Right cardiac atrium (tissue), 5 donors: ENCODE results near the gene SELENOM. TPM values are rescaled to one million over a fixed set of nuclear protein-coding genes. Genes with fewer than 3 reads are reported as not detected.

Experiments used
- ATAC-seq, 2 donors: fragments of 200-7000 bp; cut with Tn5 transposase; one replicate each; pipeline versions ENCODE4 v1.8.0 to v1.9.1; 2020; ENCODE audit warnings: moderate library complexity in 2 of 2, mild to moderate bottlenecking in 1 of 2
- DNase-seq, 3 donors: peaks; one replicate each; pipeline ENCODE4 v3.0.0-alpha.2; 2020
- H3K27ac ChIP-seq: one replicate; pipeline ENCODE4 v1.5.1; 2013; ENCODE audit warnings: mild to moderate bottlenecking, low read length, control low read depth, moderate library complexity
- H3K27me3 ChIP-seq: one replicate; pipeline ENCODE4 v1.6.1; 2013; ENCODE audit not compliant: control insufficient read depth, insufficient read depth
- H3K4me1 ChIP-seq: one replicate; pipeline ENCODE4 v1.6.1; 2013; ENCODE audit warnings: low read length; ENCODE audit not compliant: control insufficient read depth, insufficient read depth
- H3K4me3 ChIP-seq: one replicate; pipeline ENCODE4 v1.5.1; 2013; ENCODE audit warnings: low read length, control low read depth
- H3K9me3 ChIP-seq: one replicate; pipeline ENCODE4 v1.6.1; 2013; ENCODE audit warnings: low read length; ENCODE audit not compliant: control insufficient read depth
- WGBS: extraction: QIAGEN DNeasy Blood & Tissue Kit; methylation state at CpG from one replicate; pipeline ENCODE4 v1.1.7; 2013; 5-methylcytosine and 5-hydroxymethylcytosine counted together
- intact Hi-C, 4 donors: fragments of 100-400 bp; cut with DNase I; formaldehyde crosslinking; loops; one replicate each; pipeline versions ENCODE4 v1.11.0 to v1.14.0; 2022 to 2023
- polyA plus RNA-seq: library from polyadenylated mRNA; stranded (reverse); fragments of 200-250 nt; gene quantifications from one replicate; pipeline ENCODE4 v1.2.3, GENCODE V29; 2013
- total RNA-seq, 4 donors: library from RNA; stranded (reverse); fragmentation: NEBNext Ultra II Directional; extraction: Animal tissue kit (Norgen Biotek cat#: 25700); gene quantifications; one replicate each; pipeline ENCODE4 v1.2.1, GENCODE V29; 2021
- donor health status: healthy with polysubstance abuse.
- donor health status: DM: no; HTN: yes; CAD: no.
- donor health status: DM: no; HTN: no; CAD: no.
- donor health status: DM: no; HTN: yes; CAD: no; lungs with severe emphysema.
- donor health status: DM: yes; HTN: yes; CAD: no.

The SELENOM gene
- total and polyA plus RNA-seq, 5 donors, result 167 to 219 (median 179) TPM

DNA sequence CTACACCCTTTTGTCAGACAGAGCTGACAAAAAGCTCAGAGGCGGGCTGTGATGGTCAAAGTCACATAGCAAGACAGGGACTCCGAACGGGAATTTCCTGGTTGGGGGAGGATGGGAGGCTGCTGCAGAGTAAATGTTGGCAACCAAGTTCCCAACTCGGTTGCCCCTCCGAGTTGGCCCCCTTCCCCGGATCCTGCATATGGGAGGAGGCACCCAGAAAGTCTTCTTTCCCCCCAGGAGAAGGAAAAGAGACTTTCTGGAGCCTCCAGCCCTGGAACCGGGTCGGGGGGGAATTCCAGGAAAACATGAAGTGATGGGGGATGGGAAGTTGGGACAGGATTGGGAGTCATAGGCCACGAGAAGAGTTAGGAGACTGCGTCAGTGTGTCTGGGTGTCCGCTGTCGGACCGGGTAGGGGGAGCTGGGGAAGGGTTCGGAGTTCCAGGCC lies 614 bp downstream of the SELENOM start:
- Histone ChIP-seq H3K4me3 (peak overlapping the region; percentile 52), H3K4me1 (peaks cover 3% of the 10 kb centered on the region), H3K9me3 (no peaks in the 10 kb centered on the region), H3K27me3 (no peaks in the 10 kb centered on the region), H3K27ac (peak overlapping the region; percentile 77)
- ATAC-seq, result peak; percentile 19 to 34
- intact Hi-C loops, result loop anchor here in 1 of 4 donors (5.0 kb wide), 1 partner anchor 41 kb away; no protein-coding TSS in a partner anchor
- DNase-seq, result peak in 2 of 3 donors; percentile 41 to 72
- 31% methylated on average over 14 of the region's 14 CpGs for WGBS

DNA sequence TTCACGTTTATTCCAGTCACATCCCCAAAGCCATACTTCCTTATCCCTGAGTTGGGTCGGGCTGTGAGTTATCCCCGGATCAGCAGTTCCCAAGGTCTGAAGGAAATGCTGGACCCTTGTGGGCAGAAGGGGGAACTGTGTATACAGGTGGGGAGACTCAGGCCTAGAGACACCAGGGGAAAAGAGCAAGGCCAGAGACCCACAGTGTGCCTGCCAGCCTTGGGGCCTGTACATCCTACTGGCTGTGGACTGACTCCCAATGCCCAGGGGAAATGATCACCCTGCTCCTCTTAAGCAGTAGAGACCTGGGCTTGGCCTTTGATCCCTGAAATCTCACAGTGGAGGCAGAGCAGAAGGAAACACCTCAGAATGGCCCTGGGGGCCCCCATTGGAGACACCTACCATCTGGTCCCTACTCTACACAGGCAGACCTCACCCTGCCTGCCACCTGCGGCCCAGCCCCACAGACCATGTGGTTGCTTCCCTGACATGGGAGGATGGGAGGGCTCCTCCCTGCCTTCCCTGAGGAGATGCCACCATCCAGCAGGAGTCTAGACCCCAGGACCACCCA lies 1.3 kb downstream of the SELENOM start:
- intact Hi-C loops, result loop anchor here in 1 of 4 donors (5.0 kb wide), 1 partner anchor 41 kb away; no protein-coding TSS in a partner anchor
- H3K27me3 ChIP-seq, result no peaks in the 10 kb centered on the region
- DNase-seq (peak in 1 of 3 donors; percentile 55), ATAC-seq (no peak)
- peaks cover 3% of the 10 kb centered on the region for H3K4me1 ChIP-seq
- peak overlapping the region; percentile 77 for H3K27ac ChIP-seq
- H3K4me3 ChIP-seq, result peak overlapping the region; percentile 52
- H3K9me3 ChIP-seq, result no peaks in the 10 kb centered on the region
- WGBS, result 48% methylated on average over 4 of the region's 4 CpGs

- H3K27me3 ChIP-seq, result no peaks in the 10 kb centered on the region
- 79% methylated on average over 11 of the region's 11 CpGs for WGBS
- no peak overlapping the region for H3K27ac ChIP-seq
- ATAC-seq, result no peak
- intact Hi-C loops, result loop anchor here in 1 of 4 donors (5.0 kb wide), 1 partner anchor 42 kb away; no protein-coding TSS in a partner anchor
- peaks cover 3% of the 10 kb centered on the region for H3K4me1 ChIP-seq
- DNase-seq, result peak in 1 of 3 donors; percentile 31
- H3K4me3 ChIP-seq, result no peak overlapping the region
- no peaks in the 10 kb centered on the region for H3K9me3 ChIP-seq
Observed at GRCh38 chr22:31105282-31105929, 2.0 kb downstream of the SELENOM start.

DNA sequence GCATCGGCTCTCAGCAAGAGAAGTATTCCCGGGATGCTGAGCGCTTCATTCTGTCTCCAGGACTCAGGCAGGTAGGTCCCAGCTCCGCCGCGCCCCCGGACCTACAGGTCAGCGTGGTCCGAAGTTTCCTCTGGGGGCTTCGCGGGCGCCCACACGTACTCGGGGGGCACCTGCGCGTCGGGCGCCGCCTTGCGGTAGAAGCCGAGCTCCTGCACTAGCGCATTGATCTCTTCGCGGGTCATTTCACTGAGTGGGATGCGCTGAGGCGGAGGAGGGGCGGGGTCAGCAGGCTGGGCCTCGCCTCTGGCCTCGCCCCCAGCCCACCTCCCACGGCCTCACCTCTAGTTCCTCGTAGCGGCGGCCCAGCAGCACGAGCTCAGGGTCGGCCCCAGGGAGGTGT lies 2.5 kb downstream of the SELENOM start:
- WGBS, result 58% methylated on average over 35 of the region's 35 CpGs
- Histone ChIP-seq H3K4me3 (no peak overlapping the region), H3K27ac (no peak overlapping the region), H3K4me1 (peaks cover 3% of the 10 kb centered on the region), H3K9me3 (no peaks in the 10 kb centered on the region), H3K27me3 (no peaks in the 10 kb centered on the region)
- intact Hi-C loops, result loop anchor here in 1 of 4 donors (5.0 kb wide), 1 partner anchor 42 kb away; no protein-coding TSS in a partner anchor
- DNase-seq (peak in 2 of 3 donors; percentile 68 to 69), ATAC-seq (no peak)

DNA sequence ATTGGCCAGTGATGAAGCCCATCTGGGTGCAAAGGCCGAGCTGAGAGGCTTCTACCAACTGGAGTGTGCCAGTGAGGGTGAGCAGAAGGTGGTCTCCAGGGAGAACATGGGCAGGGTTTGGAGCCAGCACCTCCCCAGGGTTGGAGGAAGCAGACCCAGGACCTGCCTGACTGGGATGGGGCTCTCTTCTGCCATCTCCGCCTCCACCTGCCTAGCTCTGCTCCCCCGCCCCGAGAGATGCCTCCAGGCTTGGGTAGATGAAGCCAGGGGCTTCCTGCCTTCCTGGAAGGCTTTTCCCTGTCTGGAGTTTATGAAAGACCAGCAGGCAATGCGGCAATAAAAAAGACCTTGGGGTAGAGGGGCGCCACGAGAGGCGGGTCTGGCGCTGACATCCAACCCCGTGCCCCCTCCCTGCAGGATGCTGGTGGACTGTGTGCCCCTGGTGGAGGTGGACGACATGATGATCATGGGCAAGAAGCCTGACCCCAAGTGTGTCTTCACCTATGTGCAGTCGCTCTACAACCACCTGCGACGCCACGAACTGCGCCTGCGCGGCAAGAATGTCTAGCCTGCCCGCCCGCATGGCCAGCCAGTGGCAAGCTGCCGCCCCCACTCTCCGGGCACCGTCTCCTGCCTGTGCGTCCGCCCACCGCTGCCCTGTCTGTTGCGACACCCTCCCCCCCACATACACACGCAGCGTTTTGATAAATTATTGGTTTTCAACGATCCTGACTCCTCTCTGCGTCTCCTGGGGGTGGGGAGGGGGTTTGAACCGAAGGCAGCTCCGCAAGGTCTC lies 3.3 kb downstream of the SELENOM start:
- Histone ChIP-seq H3K27me3 (no peaks in the 10 kb centered on the region), H3K4me1 (peaks cover 3% of the 10 kb centered on the region), H3K4me3 (no peak overlapping the region), H3K27ac (no peak overlapping the region), H3K9me3 (no peaks in the 10 kb centered on the region)
- intact Hi-C loops, result no loop called here
- no peak for ATAC-seq
- WGBS, result 68% methylated on average over 33 of the region's 33 CpGs
- DNase-seq, result peak in 2 of 3 donors; percentile 76 to 79

- Histone ChIP-seq H3K27ac (peak overlapping the region; percentile 19), H3K4me3 (no peak overlapping the region), H3K27me3 (no peaks in the 10 kb centered on the region), H3K4me1 (peaks cover 3% of the 10 kb centered on the region), H3K9me3 (no peaks in the 10 kb centered on the region)
- DNase-seq (peak in 1 of 3 donors; percentile 5), ATAC-seq (no peak)
- WGBS, result 88% methylated on average over 2 of the region's 2 CpGs
- intact Hi-C loops, result no loop called here
Observed at GRCh38 chr22:31103111-31103510, 4.3 kb downstream of the SELENOM start.

DNA sequence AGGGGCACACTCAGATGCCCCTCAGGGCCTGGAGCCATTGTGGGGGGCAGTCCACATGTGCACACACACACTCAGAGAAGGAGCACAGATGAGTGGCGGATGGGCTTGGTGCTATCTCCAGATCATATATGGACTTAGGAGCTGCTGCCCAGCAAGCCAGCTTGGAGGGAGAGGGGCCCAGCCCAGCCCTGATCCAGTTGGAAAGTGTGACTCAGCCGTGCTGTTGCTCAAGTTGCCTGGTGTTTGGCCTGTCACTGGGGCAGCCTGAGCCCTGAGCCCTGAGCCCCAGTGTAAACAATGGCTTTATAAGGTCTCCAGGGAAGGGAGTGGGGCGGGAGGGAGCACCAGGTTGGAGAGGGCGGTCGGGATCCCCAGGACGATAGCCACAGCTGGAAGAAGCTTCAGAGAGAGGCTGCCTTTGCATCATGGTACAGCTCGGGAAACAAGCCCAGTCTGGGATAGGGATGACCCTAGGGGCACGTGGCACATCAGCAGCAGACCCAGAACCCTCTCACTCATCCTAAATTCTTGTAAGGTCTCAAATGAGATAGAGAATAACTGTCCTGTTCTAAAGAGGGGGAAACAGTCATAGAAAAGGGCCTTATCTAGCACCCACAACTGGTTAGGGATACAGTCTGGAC lies 4.8 kb downstream of the SELENOM start:
- no peaks in the 10 kb centered on the region for H3K9me3 ChIP-seq
- DNase-seq (peak; percentile 86 to 88 (median 88)), ATAC-seq (peak; percentile 54 to 62)
- 57% methylated on average over 8 of the region's 8 CpGs for WGBS
- peaks cover 3% of the 10 kb centered on the region for H3K4me1 ChIP-seq
- intact Hi-C loops, result no loop called here
- no peaks in the 10 kb centered on the region for H3K27me3 ChIP-seq
- H3K4me3 ChIP-seq, result no peak overlapping the region
- peak overlapping the region; percentile 84 for H3K27ac ChIP-seq

DNA sequence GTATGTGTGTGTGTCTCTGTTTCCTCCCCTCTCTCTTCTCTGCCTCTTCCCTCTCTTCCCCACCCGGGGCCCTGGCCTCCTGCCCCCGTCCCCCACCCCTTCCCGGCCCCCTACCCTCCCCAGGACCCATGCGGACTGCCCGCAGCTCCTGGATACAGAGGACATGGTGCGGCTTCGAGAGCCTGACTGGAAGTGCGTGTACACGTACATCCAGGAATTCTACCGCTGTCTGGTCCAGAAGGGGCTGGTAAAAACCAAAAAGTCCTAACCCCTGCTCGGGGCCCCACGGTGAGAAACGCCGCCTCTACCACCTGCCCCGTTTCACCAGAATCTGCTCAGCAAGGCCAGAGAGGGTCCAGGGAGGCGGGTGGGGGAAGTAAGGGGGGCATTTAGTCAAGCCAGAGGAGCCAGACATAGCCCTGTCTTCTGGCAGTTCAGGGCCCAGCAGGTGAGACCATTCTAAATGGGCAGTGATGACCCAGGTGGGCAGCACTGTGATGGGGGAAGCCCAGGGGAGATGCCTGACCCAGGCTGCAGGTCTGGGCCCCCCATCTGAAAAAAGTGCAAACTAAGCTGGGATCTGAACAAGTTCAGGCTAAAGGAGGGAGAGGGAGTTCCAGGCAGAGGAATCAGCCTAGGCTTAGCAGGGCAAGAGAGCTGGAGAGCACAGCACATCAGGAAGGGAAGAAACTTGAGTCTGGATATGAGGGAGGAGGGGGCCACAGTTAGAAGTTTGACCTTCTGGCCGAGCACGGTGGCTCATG lies 6.4 kb downstream of the SELENOM start:
- no peaks in the 10 kb centered on the region for H3K9me3 ChIP-seq
- 94% methylated on average over 18 of the region's 18 CpGs for WGBS
- ATAC-seq, result no peak
- H3K27ac ChIP-seq, result no peak overlapping the region
- no peaks in the 10 kb centered on the region for H3K27me3 ChIP-seq
- peak in 1 of 3 donors; percentile 52 for DNase-seq
- H3K4me3 ChIP-seq, result no peak overlapping the region
- H3K4me1 ChIP-seq, result no peaks in the 10 kb centered on the region
- intact Hi-C loops, result no loop called here

DNA sequence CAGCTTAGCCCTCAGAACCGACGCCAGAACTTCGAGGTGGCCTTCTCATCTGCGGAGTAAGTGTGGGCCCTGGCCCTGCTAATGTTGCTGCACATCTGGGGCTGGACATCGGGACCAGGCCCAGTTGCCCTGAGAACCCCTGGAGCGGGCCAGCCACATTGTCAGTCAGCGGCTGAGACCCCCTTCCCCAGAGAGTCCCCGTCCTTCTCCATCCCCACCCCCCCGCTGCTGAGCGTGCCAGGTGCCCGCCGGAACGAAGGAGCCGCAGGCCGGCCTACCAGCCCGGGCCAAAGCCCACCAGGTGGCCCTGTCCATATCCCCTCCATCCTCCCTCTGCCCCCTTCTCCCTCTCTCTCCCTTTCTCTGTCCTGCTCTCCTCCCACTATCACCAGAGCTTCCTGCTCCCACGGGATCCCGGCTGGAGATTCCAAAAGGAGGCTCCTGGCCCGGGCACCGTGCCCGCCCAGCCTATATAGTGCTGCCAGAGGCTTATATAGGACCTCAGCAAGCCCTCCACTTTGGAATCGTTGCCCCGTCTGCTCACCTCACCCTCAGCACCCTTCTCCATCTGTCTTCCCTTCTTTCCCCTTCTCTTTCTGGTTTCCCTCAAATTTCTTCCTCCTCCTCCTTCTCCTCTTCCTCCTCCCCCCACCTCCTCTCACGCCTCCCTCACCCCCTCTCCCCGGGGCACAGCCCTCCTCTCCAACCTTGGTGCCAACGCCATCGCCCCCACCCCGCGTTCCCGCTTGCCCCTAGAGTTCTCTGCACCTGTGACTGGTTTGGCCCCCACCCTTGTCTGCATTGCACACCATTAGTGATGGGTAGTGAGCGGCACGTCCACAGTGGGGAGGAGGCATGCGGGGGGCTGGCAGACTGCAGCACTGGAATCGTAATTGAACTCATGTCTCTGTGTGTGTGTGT lies 7.3 kb downstream of the SELENOM start:
- 92% methylated on average over 34 of the region's 34 CpGs for WGBS
- ATAC-seq (no peak), DNase-seq (peak in 1 of 3 donors; percentile 63)
- H3K4me3 ChIP-seq, result no peak overlapping the region
- no peaks in the 10 kb centered on the region for H3K4me1 ChIP-seq
- no peaks in the 10 kb centered on the region for H3K9me3 ChIP-seq
- no peak overlapping the region for H3K27ac ChIP-seq
- intact Hi-C loops, result no loop called here
- H3K27me3 ChIP-seq, result no peaks in the 10 kb centered on the region
